GM19328 (cell line): ENCODE data around the gene GFOD1.
"Not testable (repeated sequence)": the region's sequence is repeated elsewhere in the genome, so short reads cannot be mapped to it uniquely, and the experiment has no call there.

ENCODE experiments used
- ATAC-seq: cut with Tn5 transposase; IDR thresholded peaks from one replicate; pipeline ENCODE4 v1.9.1; 2021; ENCODE audit warnings: mild to moderate bottlenecking, moderate library complexity; ENCODE audit not compliant: unreplicated experiment

Gene GFOD1

DNA sequence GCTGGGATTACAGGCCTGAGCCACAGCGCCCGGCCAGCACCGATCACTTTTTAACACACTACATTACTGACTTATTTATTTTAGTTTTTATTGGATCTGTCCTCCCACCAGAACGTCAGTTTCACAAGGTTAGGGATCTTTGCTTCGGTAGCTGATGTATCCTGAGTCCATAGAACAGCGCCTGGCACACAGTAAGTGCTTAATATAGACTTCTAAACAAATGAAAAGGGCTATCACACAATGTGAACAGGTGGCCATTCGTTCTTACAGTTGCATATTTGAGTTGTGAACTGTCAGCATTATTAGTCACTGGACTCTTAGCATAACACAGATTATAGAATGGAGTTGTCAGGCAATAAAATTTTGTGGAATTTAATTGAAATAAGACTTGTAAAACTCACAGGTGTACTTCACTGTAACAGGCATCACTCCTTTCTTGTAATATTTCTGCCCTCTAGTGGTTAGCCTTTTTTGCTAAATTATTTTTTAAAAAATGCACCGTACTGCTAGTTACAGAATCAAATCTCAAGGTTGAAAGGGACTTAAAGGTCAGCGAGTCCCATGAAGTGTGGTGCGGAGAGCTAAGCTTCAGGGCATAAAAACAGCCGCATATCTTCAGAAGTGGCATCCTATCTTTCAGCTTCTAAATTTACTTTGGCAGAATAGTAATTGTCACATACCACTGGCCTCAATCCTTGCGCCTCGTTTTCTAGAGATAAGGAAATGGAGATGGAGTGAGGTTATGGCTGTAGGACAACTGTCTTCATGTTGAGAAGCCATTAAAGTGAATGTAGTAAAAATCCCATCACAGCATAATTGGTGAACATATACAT, 155.7 kb downstream of the GFOD1 start:
- no peak for ATAC-seq

DNA sequence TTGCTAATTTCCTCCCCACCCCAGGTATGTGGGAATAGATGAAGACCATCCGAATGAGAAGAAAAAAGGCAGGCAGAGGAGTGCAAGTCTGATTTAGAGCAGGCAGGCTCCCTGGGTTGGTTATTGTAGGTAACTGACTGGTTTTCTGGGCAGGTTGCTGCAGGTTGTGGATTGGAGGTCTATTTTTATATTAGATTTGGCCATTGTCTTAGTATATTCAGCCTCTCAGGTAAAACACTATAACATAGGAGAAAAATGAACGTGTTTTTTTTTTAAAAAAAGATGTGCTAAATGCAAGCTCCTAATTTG, 158.6 kb downstream of the GFOD1 start:
- no peak for ATAC-seq

DNA sequence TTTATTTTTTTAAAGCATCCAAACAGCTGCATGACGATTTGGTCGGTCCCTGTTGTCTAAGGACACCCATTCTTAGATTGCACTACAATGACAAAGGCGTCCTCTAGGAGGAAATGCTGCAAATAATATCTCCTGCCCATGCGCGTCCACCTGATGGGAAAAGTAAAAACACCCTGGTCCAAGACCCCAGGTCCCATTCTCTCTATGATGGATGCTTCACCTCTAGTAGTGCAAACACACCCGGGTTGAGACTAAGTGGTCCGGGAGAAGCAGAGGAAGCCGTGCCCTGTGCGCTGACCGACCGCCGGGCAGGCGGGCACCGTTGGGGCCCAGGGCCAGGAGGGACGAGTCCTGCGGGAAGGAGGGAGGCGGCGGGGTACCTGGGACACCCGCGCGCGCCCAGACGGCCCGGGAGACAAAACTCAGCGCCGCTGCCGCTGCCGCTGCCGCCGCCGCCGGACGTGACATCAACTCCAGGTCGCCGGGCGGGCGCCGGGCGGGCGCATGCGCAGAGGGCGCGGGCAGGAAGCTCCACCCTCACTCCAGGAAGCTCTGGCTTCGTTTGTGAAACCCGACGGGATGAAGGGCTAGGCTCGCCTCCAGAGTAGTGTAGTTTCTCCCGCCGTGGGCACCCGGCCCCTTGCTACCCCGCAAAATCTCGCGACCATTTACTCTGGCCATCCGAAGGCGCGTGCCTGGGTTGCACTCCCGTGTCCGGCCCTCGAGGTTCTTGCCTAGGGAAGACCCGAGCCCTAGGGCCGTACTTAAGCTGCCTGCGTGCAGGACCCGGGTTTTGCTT, 159.1 kb downstream of the GFOD1 start, which contains the start of gene TBC1D7:
TBC1D7 (minus strand) TSS at position 462 of the 799 bp plus-strand sequence. CDS start 1,639 bp downstream, outside the sequence.
- peak; percentile 89 for ATAC-seq

DNA sequence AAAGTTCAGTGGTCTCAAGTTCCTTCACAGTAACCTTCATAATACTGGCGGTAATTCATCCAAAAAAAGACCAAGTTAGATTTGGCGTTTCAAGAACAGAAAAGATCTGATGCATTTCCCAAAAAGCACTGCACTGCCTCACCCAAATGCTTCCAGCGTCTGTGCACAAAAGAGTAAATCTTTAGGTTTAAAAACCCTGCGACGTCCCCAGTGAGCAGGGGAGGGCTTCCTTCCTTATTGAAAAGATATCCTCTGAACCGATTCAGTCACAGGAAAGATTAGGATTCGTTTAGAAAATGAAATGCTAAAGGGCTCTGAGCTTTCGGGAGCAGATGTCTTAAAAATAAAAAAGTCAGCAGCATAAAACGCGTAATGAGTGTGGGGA, 159.7 kb downstream of the GFOD1 start:
- no peak for ATAC-seq

DNA sequence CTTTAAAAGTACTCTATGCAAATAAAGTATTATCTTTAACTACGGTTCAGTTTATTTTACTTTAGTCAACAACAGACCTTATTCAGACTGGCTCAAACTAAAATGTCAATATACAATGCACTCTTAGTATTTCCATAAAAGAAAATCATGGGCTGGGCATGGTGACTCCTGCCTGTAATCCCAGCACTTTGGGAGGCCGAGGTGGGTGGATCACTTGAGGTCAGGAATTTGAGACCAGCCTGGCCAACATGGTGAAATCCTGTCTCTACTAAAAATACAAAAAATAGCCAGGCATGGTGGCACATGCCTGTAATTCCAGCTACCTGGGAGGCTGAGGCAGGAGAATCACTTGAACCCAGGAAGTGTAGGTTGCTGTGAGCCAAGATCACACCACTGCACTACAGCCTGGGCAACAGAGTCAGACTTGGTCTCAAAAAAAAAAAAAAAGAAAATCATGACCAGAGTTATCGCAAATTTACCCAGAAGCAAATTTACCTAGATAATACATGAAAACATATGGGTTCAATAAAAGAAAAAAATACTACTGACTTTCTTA, 161.3 kb downstream of the GFOD1 start:
- ATAC-seq, result not testable (repeated sequence)

DNA sequence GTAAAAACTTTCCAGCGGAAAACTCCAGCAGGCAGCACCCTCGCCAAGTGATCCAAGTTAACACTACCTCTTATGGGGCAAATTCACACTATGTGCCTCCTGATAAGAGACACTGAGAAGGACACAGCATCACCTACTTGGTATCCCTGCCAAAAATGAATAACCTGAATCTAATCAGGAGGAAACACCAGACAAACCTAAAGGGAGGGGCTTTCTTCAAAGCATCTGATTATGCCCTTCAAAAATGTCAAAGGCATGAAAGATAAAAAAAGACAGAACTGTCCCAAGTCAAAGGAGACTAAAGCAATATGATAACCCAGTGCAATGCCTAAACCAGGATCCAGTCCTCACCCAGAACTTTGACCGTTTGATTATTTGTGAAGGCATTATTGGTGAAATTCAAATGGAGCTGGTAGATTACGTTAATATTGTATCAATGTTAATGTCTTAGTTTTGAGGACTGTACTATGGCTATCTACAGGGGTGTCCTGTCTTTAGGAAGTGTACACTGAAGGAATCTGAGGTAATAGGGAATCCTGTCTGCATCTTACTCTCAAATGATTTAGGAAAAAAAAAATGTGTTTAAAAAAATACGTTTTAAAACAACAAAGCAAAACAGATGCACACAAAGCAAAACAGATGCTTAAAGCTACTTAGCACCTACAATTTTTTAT, 167.4 kb downstream of the GFOD1 start:
- no peak for ATAC-seq

DNA sequence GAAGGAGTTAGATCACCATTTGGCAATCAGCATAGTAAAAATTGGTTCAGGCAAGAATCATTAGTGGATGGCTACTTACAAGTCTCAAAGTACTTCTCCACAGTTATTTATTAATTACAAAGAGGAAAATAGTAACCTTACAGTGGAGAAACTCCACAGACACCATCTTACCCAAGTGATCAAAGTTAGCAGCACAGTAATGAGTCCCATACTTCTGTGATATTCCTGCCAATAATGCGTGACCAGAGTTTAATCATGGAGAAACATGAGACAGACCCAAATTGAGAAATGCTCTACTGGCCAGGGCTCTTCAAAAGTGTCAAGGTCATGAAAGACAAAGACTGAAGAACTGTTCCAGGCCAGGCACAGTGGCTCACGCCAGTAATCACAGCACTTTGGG, 168.6 kb downstream of the GFOD1 start:
- no peak for ATAC-seq

DNA sequence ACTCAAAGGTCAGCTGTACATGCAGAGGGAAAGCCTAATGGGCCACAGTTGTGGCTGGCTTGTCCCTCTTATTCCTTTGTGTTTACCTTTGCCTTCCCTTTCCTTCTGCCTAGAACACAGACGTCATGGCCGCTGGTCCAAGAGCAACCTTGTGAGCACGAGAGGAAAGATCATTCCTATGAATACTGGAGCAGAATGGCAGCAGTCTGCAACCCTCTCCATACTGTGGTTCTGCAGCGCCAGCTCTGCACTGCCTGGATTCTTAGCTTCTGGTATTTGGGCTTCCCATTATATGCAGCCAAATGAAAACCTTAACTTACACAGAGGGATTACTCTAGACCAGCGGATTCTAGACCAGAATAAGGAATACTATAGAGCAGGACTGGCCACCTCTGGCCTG, 171.5 kb downstream of the GFOD1 start:
- ATAC-seq, result no peak

DNA sequence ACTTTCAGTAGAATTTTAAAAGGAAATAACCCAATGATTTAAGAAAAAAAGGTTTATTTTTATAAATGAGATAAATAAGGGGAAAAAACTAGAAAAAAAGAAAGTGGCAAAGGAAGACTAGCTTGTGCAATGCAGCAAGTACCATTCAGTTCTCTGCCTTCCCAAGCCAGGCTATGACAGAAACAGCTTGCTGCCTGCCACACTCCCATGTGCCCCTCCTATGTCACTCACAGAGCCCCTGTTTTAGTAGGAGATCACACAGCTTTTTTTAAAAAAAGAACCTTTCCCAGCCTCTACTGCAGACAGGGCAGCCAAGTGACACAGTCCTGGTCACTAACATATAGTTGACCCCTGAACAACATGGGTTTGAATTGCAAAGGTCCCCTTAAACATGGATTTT, 172.6 kb downstream of the GFOD1 start:
- ATAC-seq, result no peak

DNA sequence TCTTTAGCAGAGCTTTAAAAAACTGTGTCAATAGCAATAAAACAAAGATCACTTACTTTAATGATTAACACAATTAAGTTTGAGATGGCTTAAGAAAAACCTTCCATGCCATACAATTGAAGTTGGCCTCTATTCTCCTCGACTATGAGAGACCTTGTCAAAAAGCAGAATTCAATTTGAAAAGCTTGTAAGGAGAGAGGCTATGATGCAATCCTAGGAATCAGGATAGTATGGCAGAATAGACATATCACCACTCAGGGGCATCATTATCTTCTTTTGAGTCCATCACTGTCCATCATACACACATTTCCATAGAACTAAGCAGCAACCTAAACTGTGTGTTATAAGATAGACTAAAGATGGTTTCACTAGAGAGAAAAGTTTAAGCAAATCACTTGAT, 176.2 kb downstream of the GFOD1 start:
- ATAC-seq, result no peak

DNA sequence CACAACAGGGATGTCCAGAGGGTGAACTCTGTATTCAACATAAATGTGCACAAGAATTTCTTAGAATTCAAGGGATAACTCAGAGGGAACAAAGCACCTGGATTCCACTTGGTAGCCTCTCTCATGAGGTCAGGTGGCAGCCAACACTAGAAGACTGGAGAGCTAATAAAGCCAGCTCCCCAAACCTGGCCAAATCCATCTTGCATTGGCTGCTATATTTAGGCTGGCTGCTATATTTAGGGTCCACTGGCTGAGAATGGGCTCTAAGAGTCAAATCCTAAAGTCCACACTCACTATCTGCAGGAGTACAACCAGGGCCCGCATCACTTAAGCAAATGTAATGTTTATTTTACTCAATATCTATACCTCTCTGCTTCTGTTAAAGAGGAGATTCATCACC, 179.1 kb downstream of the GFOD1 start:
- no peak for ATAC-seq
